Measurements from ENCODE around the gene ZNF213.
"Not testable (repeated sequence)": the region's sequence is repeated elsewhere in the genome, so short reads cannot be mapped to it uniquely, and the experiment has no call there.

ZNF213 gene

DNA sequence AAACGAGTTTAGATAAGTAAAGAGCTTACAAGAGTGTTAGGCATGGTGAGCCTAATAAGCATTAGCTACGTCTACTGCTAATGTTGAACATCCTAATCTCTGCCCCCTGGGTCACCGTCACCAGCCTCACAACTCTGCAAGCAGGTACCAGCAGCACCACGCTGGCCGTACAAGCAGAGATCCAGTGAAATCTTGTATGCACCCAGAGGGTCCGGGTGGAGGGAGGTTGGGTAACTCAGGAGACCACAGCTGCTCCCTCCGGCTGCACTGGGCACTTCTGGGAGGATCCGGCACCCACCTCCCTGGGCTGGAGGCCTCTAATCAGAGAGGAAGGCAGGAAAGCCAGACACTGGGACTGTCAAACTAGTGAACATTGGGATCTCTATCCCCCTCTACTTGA lies 44.8 kb downstream of the ZNF213 start:
- Histone ChIP-seq H3K79me2 (ENCODE audit: low read length) (no peaks in the 10 kb centered on the region), H3K4me3 (ENCODE audit: low read length) (no peak overlapping the region), H3K9me2 (replicated peaks; ENCODE audit: insufficient read depth, low read length) (no peaks in the 10 kb centered on the region), H3F3A (ENCODE audit: insufficient read depth, low read length) (no peaks in the 10 kb centered on the region), H3K9ac (ENCODE audit: low read length) (no peak overlapping the region), H2AFZ (ENCODE audit: low read length) (no peak overlapping the region), H3K27ac (ENCODE audit: low read length) (no peak overlapping the region), H3K27me3 (replicated peaks; ENCODE audit: insufficient read depth, low read length) (peaks cover 88% of the 10 kb centered on the region), H3K4me2 (ENCODE audit: low read depth, low read length) (no peak overlapping the region), H4K20me1 (ENCODE audit: insufficient read depth, low read length) (no peaks in the 10 kb centered on the region), H3K4me1 (ENCODE audit: low read length) (no peaks in the 10 kb centered on the region), H3K9me3 (replicated peaks; ENCODE audit: insufficient read depth, low read length) (no peaks in the 10 kb centered on the region), H3K36me3 (replicated peaks; ENCODE audit: insufficient read depth, low read length) (no peaks in the 10 kb centered on the region)
- no peak for DNase-seq
- TF ChIP-seq EZH2phosphoT487 (IDR thresholded peaks at IDR 0.05; ENCODE audit: low read length) (no peak), EZH2 (optimal IDR thresholded peaks at IDR 0.05; ENCODE audit: low read depth, low read length) (no peak)
- TF ChIP-seq, protein P1, sequence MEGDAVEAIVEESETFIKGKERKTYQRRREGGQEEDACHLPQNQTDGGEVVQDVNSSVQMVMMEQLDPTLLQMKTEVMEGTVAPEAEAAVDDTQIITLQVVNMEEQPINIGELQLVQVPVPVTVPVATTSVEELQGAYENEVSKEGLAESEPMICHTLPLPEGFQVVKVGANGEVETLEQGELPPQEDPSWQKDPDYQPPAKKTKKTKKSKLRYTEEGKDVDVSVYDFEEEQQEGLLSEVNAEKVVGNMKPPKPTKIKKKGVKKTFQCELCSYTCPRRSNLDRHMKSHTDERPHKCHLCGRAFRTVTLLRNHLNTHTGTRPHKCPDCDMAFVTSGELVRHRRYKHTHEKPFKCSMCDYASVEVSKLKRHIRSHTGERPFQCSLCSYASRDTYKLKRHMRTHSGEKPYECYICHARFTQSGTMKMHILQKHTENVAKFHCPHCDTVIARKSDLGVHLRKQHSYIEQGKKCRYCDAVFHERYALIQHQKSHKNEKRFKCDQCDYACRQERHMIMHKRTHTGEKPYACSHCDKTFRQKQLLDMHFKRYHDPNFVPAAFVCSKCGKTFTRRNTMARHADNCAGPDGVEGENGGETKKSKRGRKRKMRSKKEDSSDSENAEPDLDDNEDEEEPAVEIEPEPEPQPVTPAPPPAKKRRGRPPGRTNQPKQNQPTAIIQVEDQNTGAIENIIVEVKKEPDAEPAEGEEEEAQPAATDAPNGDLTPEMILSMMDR (IDR thresholded peaks at IDR 0.05; ENCODE audit: low read length), result no peak

DNA sequence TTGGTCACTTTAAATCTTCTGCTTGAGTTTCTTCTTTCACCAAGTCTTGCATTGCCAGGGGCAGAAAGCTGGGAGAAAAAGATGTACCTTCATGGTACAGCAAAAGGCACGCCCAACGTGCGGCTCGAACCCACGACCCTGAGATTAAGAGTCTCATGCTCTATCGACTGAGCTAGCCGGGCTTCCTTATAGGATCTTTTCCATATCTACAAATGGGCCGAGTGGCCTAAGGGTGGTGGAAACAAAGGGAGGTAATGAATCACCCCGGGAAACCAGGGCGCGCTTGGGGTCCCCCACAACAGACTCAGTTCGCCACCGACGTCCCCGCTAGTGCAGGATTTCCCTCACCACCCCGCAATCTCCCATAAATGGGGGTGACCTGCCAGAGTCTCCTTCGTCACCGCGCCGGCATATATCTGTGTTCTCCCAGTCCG lies 45.6 kb downstream of the ZNF213 start:
- H3K9me2 ChIP-seq (replicated peaks; ENCODE audit: insufficient read depth, low read length), result no peaks in the 10 kb centered on the region
- no peaks in the 10 kb centered on the region for H3K36me3 ChIP-seq (replicated peaks; ENCODE audit: insufficient read depth, low read length)
- H3K4me1 ChIP-seq (ENCODE audit: low read length), result no peaks in the 10 kb centered on the region
- no peak overlapping the region for H3K4me3 ChIP-seq (ENCODE audit: low read length)
- peaks cover 86% of the 10 kb centered on the region for H3K27me3 ChIP-seq (replicated peaks; ENCODE audit: insufficient read depth, low read length)
- H3K79me2 ChIP-seq (ENCODE audit: low read length), result no peaks in the 10 kb centered on the region
- no peaks in the 10 kb centered on the region for H4K20me1 ChIP-seq (ENCODE audit: insufficient read depth, low read length)
- H3K9ac ChIP-seq (ENCODE audit: low read length), result no peak overlapping the region
- no peaks in the 10 kb centered on the region for H3F3A ChIP-seq (ENCODE audit: insufficient read depth, low read length)
- DNase-seq, result no peak
- H3K9me3 ChIP-seq (replicated peaks; ENCODE audit: insufficient read depth, low read length), result no peaks in the 10 kb centered on the region
- no peak for TF ChIP-seq EZH2 (optimal IDR thresholded peaks at IDR 0.05; ENCODE audit: low read depth, low read length)
- no peak for TF ChIP-seq EZH2phosphoT487 (IDR thresholded peaks at IDR 0.05; ENCODE audit: low read length)
- TF ChIP-seq, protein P1 (IDR thresholded peaks at IDR 0.05; ENCODE audit: low read length), result no peak
- no peak overlapping the region for H3K27ac ChIP-seq (ENCODE audit: low read length)
- H2AFZ ChIP-seq (ENCODE audit: low read length), result no peak overlapping the region
- no peak overlapping the region for H3K4me2 ChIP-seq (ENCODE audit: low read depth, low read length)

DNA sequence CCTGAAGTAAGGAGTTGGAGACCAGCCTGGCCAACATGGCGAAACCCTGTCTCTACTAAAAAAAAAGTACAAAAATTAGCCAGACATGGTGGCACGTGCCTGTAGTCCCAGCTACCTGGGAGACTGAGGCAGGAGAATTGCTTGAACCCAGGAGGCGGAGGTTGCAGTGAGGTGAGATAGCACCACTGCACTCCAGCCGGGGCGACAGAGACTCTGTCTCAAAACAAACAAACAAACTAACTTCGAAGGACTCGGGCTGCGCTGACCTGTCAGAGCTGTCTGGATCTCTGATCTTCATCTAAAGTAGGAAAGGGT lies 47.4 kb downstream of the ZNF213 start:
- H3F3A ChIP-seq (ENCODE audit: insufficient read depth, low read length); H3K79me2 ChIP-seq (ENCODE audit: low read length); H3K9me2 ChIP-seq (replicated peaks; ENCODE audit: insufficient read depth, low read length); DNase-seq; H4K20me1 ChIP-seq (ENCODE audit: insufficient read depth, low read length); H3K4me1 ChIP-seq (ENCODE audit: low read length); H3K4me3 ChIP-seq (ENCODE audit: low read length); H3K36me3 ChIP-seq (replicated peaks; ENCODE audit: insufficient read depth, low read length); H3K9ac ChIP-seq (ENCODE audit: low read length); H3K9me3 ChIP-seq (replicated peaks; ENCODE audit: insufficient read depth, low read length); H2AFZ ChIP-seq (ENCODE audit: low read length); H3K27ac ChIP-seq (ENCODE audit: low read length); H3K4me2 ChIP-seq (ENCODE audit: low read depth, low read length): not testable (repeated sequence)
- H3K27me3 ChIP-seq (replicated peaks; ENCODE audit: insufficient read depth, low read length), result peaks cover 86% of the 10 kb centered on the region

DNA sequence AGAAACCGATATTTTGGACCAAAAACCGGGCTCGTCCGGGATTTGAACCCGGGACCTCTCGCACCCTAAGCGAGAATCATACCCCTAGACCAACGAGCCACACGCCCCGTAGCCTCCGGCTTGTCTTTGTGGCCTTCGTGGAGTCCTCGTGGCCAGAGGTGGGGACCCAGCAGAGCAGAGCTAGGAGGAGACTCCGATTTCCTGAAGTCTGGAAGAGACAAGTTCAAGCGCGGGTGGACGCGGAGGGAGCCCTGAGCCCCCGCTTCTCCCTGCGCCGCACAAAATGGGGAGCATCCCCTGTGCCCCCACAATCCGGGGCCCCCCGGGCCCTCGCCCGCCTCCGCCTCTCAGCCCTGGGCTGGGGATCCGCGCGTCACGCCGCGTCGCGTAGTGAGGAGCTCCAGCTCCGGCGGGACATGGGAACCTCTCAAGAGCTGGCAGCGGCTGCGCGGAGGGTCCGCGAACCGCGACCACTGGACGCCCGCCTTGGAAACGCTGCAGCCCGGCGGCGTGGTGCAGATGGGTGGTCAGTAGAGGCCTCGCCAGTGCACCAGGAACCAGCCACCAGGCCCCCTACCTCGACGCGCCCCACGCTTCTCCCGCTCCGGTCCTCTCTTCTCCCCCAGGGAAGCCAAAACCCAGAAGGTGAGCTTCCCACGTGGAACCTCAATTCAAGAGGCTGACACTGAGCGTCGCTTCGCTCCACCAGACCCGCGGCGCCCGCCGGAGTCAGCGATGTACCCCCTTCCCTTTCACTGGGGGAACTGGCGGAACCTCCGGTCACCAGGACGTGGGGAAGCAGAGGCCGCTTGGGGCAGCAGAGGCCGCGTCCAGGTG lies 48.0 kb downstream of the ZNF213 start:
- H3K27me3 ChIP-seq (replicated peaks; ENCODE audit: insufficient read depth, low read length), result peaks cover 85% of the 10 kb centered on the region
- no peaks in the 10 kb centered on the region for H4K20me1 ChIP-seq (ENCODE audit: insufficient read depth, low read length)
- H3K4me2 ChIP-seq (ENCODE audit: low read depth, low read length), result 0 out of 2 replicates have a peak overlapping the region, but pooled peaks have one; percentile 12
- no peak for TF ChIP-seq EZH2 (optimal IDR thresholded peaks at IDR 0.05; ENCODE audit: low read depth, low read length)
- no peak for TF ChIP-seq EZH2phosphoT487 (IDR thresholded peaks at IDR 0.05; ENCODE audit: low read length)
- TF ChIP-seq, protein P1 (IDR thresholded peaks at IDR 0.05; ENCODE audit: low read length), result no peak
- DNase-seq, result no peak
- H2AFZ ChIP-seq (ENCODE audit: low read length), result no peak overlapping the region
- no peaks in the 10 kb centered on the region for H3K79me2 ChIP-seq (ENCODE audit: low read length)
- no peaks in the 10 kb centered on the region for H3K4me1 ChIP-seq (ENCODE audit: low read length)
- no peak overlapping the region for H3K27ac ChIP-seq (ENCODE audit: low read length)
- H3K9me3 ChIP-seq (replicated peaks; ENCODE audit: insufficient read depth, low read length), result no peaks in the 10 kb centered on the region
- H3K9ac ChIP-seq (ENCODE audit: low read length), result no peak overlapping the region
- H3F3A ChIP-seq (ENCODE audit: insufficient read depth, low read length), result no peaks in the 10 kb centered on the region
- no peak overlapping the region for H3K4me3 ChIP-seq (ENCODE audit: low read length)
- H3K9me2 ChIP-seq (replicated peaks; ENCODE audit: insufficient read depth, low read length), result no peaks in the 10 kb centered on the region
- H3K36me3 ChIP-seq (replicated peaks; ENCODE audit: insufficient read depth, low read length), result no peaks in the 10 kb centered on the region
